ENCODE data around the gene PFDN1.
A peak's percentile ranks its signal among the peaks of the same experiment; 100 is the strongest.
"Not testable (repeated sequence)": the region's sequence is repeated elsewhere in the genome, so short reads cannot be mapped to it uniquely, and the experiment has no call there.

PFDN1 gene

DNA sequence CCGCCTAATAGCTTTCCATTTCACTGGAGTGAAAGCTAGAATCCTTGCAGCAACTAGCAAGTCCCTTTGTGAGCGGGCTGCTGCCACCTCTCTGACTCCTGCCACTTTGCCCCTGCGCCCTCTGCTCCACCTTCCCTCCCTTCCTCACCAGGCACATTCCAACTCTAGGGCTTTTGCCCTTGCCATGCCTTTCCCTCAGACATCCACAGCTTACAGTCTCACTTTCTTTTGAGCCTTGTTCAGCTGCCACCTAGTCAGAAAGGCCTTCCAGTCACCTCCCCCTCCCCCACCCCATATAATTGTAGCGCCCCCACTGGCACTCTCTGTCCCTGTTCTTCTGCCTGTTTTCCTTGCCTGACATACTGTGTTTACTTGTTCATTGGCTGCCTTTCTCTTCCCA lies 96.9 kb downstream of the PFDN1 start:
- no peak for DNase-seq (ENCODE audit: low read depth)
- TF ChIP-seq, protein P1, sequence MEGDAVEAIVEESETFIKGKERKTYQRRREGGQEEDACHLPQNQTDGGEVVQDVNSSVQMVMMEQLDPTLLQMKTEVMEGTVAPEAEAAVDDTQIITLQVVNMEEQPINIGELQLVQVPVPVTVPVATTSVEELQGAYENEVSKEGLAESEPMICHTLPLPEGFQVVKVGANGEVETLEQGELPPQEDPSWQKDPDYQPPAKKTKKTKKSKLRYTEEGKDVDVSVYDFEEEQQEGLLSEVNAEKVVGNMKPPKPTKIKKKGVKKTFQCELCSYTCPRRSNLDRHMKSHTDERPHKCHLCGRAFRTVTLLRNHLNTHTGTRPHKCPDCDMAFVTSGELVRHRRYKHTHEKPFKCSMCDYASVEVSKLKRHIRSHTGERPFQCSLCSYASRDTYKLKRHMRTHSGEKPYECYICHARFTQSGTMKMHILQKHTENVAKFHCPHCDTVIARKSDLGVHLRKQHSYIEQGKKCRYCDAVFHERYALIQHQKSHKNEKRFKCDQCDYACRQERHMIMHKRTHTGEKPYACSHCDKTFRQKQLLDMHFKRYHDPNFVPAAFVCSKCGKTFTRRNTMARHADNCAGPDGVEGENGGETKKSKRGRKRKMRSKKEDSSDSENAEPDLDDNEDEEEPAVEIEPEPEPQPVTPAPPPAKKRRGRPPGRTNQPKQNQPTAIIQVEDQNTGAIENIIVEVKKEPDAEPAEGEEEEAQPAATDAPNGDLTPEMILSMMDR (conservative IDR thresholded peaks at IDR 0.05; ENCODE audit: low read length) = no peak
- H3K4me3 ChIP-seq (ENCODE audit: low read length) = no peak overlapping the region

DNA sequence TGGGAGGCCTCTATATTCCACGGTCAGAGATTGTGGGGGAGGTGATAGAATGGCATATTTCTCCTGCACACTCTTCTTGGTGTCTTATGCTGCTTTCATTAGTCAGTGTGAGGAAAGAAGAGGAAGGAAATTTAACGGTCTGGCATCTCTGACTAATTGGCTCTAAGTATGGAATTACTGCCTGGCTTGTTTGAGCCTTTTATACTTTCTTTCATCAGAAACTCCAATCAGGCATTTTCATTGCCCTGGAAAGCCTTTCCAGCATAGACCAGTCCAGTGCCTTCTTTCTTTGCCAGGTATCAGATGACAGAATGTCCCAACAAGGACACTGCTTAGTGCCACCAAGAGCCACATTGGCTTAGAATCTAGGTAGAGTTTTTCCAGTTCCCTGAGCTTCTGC lies 97.7 kb downstream of the PFDN1 start:
- TF ChIP-seq, protein P1 (conservative IDR thresholded peaks at IDR 0.05; ENCODE audit: low read length) = no peak
- peak; percentile 53 for DNase-seq (ENCODE audit: low read depth)
- no peak overlapping the region for H3K4me3 ChIP-seq (ENCODE audit: low read length)

DNA sequence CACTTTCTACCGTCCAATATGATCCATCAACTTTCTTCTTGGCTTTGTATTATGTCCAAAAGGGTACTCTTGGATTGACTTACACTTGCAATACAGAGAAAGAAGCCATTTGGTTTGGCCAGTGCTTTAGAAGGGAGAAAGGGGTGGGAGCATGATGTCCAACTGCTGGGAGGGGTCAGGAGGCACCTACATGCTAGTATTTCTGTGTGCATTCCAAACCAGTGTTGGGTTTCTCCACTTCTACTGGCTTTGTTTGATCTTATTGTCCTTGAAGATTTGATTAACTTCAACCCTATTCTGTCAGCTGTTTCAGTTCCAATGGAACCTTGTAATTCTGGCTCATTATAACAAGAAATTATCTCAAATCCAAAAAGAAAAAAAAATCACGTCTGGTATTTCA lies 100.3 kb downstream of the PFDN1 start:
- no peak overlapping the region for H3K4me3 ChIP-seq (ENCODE audit: low read length)
- TF ChIP-seq, protein P1 (conservative IDR thresholded peaks at IDR 0.05; ENCODE audit: low read length) = no peak

DNA sequence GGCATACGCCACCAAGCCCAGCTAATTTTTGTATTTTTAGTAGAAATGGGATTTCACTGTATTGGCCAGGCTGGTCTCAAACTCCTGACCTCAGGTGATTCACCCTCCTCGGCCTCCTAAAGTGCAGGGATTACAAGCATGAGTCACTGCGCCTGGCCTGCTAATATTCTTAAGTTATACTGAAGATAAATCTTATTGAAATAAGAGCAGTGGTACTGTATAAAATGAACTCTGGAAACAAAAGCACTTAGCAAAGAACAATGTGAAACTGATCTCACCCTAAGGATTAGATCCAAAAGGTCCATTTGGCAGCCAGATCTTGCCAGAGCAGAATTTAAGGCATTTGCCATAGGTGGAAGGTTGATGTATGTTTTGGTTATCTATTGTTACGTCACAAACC lies 100.8 kb downstream of the PFDN1 start:
- no peak for DNase-seq (ENCODE audit: low read depth)
- H3K4me3 ChIP-seq (ENCODE audit: low read length) = no peak overlapping the region
- TF ChIP-seq, protein P1 (conservative IDR thresholded peaks at IDR 0.05; ENCODE audit: low read length) = no peak

More for the DNA sequence above, 100.3 kb downstream of the PFDN1 start:
- DNase-seq (ENCODE audit: low read depth) = no peak

DNA sequence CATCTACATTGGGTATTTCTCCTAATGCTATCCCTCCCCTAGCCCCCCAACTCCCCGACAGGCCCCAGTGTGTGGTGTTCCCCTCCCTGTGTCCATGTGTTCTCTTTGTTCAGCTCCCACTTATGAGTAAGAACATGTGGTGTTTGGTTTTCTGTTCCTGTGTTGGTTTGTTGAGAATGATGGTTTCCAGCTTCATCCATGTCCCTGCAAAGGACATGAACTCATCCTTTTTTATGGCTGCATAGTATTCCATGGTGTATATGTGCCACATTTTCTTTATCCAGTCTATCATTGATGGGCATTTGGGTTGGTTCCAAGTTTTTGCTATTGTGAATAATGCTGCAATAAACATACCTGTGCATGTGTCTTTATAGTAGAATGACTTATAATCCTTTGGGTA lies 104.0 kb downstream of the PFDN1 start:
- not testable (repeated sequence) for DNase-seq (ENCODE audit: low read depth); H3K4me3 ChIP-seq (ENCODE audit: low read length)

DNA sequence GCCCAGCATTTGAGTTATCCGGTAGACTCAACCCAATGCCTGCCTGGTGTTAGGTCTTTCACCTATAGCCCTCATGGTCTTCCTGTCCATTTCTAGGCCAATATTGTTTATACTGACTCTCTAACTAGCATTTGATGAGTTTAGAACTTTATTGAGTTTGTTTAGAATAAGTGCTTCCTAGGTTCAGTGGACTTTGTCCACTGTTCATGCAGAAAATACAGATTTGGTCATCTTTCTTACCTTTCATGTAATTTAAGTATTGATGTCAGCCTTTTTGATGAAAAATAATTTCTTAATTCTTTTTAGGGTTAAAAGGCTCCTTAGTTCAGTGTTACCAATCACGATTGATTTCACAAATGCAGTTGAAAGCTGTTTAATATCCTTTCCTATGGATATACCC lies 105.9 kb downstream of the PFDN1 start:
- TF ChIP-seq, protein P1 (conservative IDR thresholded peaks at IDR 0.05; ENCODE audit: low read length) = no peak
- no peak overlapping the region for H3K4me3 ChIP-seq (ENCODE audit: low read length)
- no peak for DNase-seq (ENCODE audit: low read depth)

DNA sequence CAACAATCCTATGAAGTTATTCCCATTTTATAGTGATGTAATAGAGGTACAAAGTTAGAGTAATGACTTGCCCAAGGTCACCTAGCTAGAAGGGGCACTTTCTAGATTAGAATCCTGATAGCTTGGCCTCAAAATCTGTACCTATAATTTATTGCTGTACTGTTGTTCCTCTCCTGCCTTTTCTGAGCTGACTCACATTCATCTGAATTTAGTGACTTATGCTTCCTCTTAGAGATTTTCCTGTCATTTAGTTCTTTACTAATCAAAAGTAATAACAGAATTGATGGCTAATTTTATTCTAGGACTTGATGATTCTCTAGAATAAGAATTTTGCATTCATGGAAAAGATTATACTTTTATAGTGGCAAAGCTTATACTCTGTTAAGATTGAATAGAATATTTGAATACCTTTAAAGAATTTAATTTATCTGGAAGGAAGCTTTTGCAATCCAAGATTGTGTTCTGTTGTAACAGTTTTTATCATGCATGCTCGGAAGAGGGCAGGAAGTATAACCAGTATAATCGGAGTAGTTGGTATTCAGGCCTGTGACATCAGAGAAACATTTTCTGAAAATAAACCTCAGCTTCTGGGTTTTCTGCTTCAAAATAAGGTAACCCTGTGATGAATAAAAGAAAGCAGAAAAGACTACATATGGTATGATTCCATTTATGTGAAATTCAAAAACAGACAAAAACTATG lies 106.6 kb downstream of the PFDN1 start:
- TF ChIP-seq, protein P1 (conservative IDR thresholded peaks at IDR 0.05; ENCODE audit: low read length) = no peak
- DNase-seq (ENCODE audit: low read depth) = no peak
- no peak overlapping the region for H3K4me3 ChIP-seq (ENCODE audit: low read length)

Measured in AG10803 (cell line).